Stimulated activated CD8-positive, alpha-beta memory T cell treated with anti-CD3 and anti-CD28 coated beads, Interleukin-15, amount 100 ng/mL, for 48 hours (primary cell): Measurements from ENCODE around the gene MIDN.

Experiments used
- DNase-seq, 2 donors: peaks; one replicate each; pipeline ENCODE4 v3.0.0-alpha.2; 2020; ENCODE audit warnings: low read depth in 2 of 2

Gene MIDN

GRCh38 chr19:1258707-1259205 is 10.4 kb downstream of the MIDN start:
- DNase-seq: no peak

- DNase-seq: peak; percentile 64 to 71
Measured at GRCh38 chr19:1259206-1259875, 11.0 kb downstream of the MIDN start.

- DNase-seq: no peak
Measured at GRCh38 chr19:1259876-1260748, 11.7 kb downstream of the MIDN start.

GRCh38 chr19:1260749-1261537 is 12.6 kb downstream of the MIDN start:
- peak; percentile 97 to 98 for DNase-seq

- no peak for DNase-seq
Measured at GRCh38 chr19:1261538-1261797, 13.1 kb downstream of the MIDN start.

GRCh38 chr19:1261798-1262622 is 13.6 kb downstream of the MIDN start:
- no peak for DNase-seq

GRCh38 chr19:1262623-1263123 is 14.3 kb downstream of the MIDN start:
- no peak for DNase-seq

GRCh38 chr19:1263188-1263587 is 14.8 kb downstream of the MIDN start:
- DNase-seq: no peak

GRCh38 chr19:1264801-1265614 is 16.6 kb downstream of the MIDN start:
- DNase-seq: no peak

GRCh38 chr19:1265615-1266128 is 17.3 kb downstream of the MIDN start:
- DNase-seq: no peak

GRCh38 chr19:1266129-1266915 is 17.9 kb downstream of the MIDN start:
- peak; percentile 76 to 83 for DNase-seq

GRCh38 chr19:1266916-1267476 is 18.6 kb downstream of the MIDN start:
- no peak for DNase-seq

GRCh38 chr19:1267477-1268225 is 19.3 kb downstream of the MIDN start:
- DNase-seq: no peak

GRCh38 chr19:1268226-1269064 is 20.1 kb downstream of the MIDN start:
- no peak for DNase-seq

- peak; percentile 99 for DNase-seq
Measured at GRCh38 chr19:1269065-1269477, 20.7 kb downstream of the MIDN start, which contains the start of gene CIRBP. Gene CIRBP (plus strand): TSS chr19:1269332. CDS start chr19:1270934, 1,602 bp downstream.

- DNase-seq: peak; percentile 75 to 80
Measured at GRCh38 chr19:1269478-1270212, 21.3 kb downstream of the MIDN start.
